Activated T-helper 2 cell treated with anti-CD3 and anti-CD28 coated beads, Interferon-gamma antibody, Interleukin-2, Interleukin-4, amounts not matched to agents 10 μg/mL and 5 μg/mL and 100 μg/mL, durations not matched to agents 14 hours and 24 hours and 36 hours (primary cell): Measurements from ENCODE around the gene ZNF500. TPM values are rescaled to one million over a fixed set of nuclear protein-coding genes. Genes with fewer than 3 reads are reported as not detected.

Experiments
- DNase-seq: peaks from one replicate; pipeline ENCODE4 v3.0.0; 2021; ENCODE audit warnings: low spot score
- H3K27ac Mint-ChIP-seq: one replicate; pipeline ENCODE4 v1.8.0; 2021; ENCODE audit warnings: mixed read lengths
- H3K27me3 Mint-ChIP-seq: one replicate; pipeline ENCODE4 v1.8.0; 2021; ENCODE audit warnings: low read depth, mixed read lengths
- H3K36me3 Mint-ChIP-seq: one replicate; pipeline ENCODE4 v1.8.0; 2021; ENCODE audit warnings: low read depth, mixed read lengths
- H3K4me1 Mint-ChIP-seq: one replicate; pipeline ENCODE4 v1.8.0; 2021; ENCODE audit warnings: low read depth, mixed read lengths
- H3K4me3 Mint-ChIP-seq: one replicate; pipeline ENCODE4 v1.8.0; 2021; ENCODE audit warnings: low read depth, mild to moderate bottlenecking, moderate library complexity, mixed read lengths
- H3K9me3 Mint-ChIP-seq: one replicate; pipeline ENCODE4 v1.8.0; 2021; ENCODE audit warnings: mixed read lengths
- intact Hi-C: fragments of 100-400 bp; cut with micrococcal nuclease; formaldehyde crosslinking; loops from one replicate; pipeline ENCODE4 v1.15.1; 2023
- total RNA-seq: library from RNA; stranded (reverse); gene quantifications from 2 replicates; pipeline ENCODE4 v1.2.3, GENCODE V29; 2022

Gene ZNF500
- total RNA-seq, 1 donor from 2014 or later: 18.1 TPM

DNA sequence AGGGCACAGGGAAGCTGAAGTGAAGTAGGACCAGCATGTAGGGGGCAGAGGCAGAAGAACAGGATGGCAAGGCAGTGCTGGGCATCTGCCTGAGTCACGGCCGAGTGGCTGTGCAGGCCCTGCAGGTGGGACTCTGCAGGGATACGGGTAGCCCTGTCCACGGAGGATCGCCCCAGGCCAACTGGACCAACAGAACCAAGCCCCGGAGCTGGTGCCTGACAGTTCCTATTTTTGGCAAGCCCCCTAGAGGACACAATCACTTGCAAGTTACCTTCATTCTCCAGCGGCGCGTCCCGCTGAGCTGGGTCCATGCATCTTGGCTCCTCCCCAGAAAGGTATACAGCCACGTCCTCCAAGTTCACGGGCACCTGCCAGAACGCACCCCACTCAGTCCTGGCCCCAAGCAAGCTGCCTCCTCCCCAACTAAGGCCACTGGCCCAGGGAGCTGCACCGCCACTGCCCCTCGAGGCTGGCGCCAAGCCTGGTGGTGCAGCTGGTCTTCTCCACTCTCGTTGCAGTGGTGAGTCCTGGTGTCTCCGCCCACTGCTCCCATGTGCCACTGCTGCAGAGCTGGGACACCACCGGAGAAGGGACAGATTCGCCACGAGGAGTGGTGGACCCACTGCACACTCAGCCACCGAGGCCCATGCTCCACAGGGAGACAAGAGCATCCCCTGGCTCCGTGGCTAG, 6.6 kb downstream of the ZNF500 start:
- H3K4me3 Mint-ChIP-seq: no peak overlapping the region
- H3K4me1 Mint-ChIP-seq: no peaks in the 10 kb centered on the region
- H3K36me3 Mint-ChIP-seq: peaks cover 62% of the 10 kb centered on the region
- peak overlapping the region; percentile 5 for H3K27ac Mint-ChIP-seq
- H3K27me3 Mint-ChIP-seq: no peaks in the 10 kb centered on the region
- no peak for DNase-seq
- intact Hi-C loops: no loop called here
- peaks cover 3% of the 10 kb centered on the region for H3K9me3 Mint-ChIP-seq

- H3K27me3 Mint-ChIP-seq: no peaks in the 10 kb centered on the region
Measured at GRCh38 chr16:4755687-4756086, 11.3 kb downstream of the ZNF500 start.

DNA sequence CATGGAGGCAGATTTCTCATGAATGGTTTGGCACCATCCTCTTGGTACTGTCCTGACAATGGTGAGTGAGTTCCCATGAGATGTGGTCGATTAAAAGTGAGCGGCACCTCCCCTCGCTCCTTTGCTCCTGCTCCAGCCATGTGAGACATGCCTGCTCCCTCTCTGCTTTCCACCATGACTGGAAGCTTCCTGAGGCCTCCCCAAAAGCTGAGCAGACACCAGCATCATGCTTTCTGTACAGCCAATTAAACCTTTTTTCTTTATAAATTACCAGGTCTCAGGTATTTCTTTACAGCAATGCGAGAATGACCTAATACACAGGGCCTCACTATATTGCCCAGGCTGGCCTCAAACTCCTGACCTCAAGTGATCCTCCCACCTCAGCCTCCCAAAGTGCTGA, 12.1 kb downstream of the ZNF500 start:
- Mint-ChIP-seq H3K4me3 (no peak overlapping the region), H3K36me3 (peaks cover 60% of the 10 kb centered on the region), H3K27me3 (no peaks in the 10 kb centered on the region), H3K9me3 (peaks cover 3% of the 10 kb centered on the region), H3K4me1 (no peaks in the 10 kb centered on the region), H3K27ac (no peak overlapping the region)
- DNase-seq: no peak
- intact Hi-C loops: no loop called here

More at GRCh38 chr16:4755687-4756086, 11.3 kb downstream of the ZNF500 start:
- DNase-seq: no peak
- intact Hi-C loops: no loop called here
- Mint-ChIP-seq H3K27ac (no peak overlapping the region), H3K36me3 (peaks cover 66% of the 10 kb centered on the region), H3K4me3 (no peak overlapping the region), H3K9me3 (peaks cover 3% of the 10 kb centered on the region), H3K4me1 (no peaks in the 10 kb centered on the region)

GRCh38 chr16:4753227-4753626, 13.7 kb downstream of the ZNF500 start:
- DNase-seq: no peak
- peaks cover 44% of the 10 kb centered on the region for H3K36me3 Mint-ChIP-seq
- peaks cover 3% of the 10 kb centered on the region for H3K9me3 Mint-ChIP-seq
- no peak overlapping the region for H3K27ac Mint-ChIP-seq
- intact Hi-C loops: no loop called here
- no peaks in the 10 kb centered on the region for H3K27me3 Mint-ChIP-seq
- H3K4me3 Mint-ChIP-seq: no peak overlapping the region
- no peaks in the 10 kb centered on the region for H3K4me1 Mint-ChIP-seq

DNA sequence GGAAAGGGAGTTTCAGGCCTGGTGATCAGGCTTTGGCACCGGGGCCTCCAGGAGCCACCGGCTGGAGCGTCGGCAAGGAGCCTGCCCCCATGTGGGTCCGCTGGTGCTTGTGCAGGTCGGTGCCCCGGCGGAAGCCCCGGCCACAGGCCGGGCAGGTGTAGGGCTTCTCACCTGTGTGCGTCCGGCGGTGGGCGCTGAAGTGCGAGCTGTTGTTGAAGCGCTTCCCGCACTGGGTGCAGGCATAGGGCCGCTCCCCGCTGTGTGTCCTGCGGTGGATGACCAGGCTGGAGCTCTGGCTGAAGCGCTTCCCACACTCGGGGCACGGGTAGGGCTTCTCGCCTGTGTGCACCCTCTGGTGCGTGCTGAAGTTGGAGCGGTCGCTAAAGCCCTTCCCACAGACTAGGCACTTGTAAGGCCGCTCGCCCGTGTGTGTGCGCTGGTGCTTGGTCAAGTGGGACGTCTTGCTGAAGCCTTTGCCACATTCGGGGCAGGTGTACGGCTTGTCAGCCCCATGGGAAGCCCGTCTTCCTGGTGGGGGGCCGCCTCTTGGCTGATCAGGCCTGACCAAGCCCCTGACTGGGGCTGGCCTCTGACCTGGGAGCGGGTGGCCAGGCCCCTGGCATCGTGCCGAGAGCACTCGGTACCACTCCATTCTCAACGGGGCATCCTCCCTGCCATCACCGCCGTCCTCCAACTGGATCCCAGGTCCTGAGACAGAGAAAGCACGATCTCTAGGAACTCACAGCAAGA, 14.4 kb downstream of the ZNF500 start:
- Mint-ChIP-seq H3K4me1 (peaks cover 5% of the 10 kb centered on the region), H3K4me3 (no peak overlapping the region), H3K27ac (no peak overlapping the region), H3K27me3 (no peaks in the 10 kb centered on the region), H3K36me3 (peaks cover 44% of the 10 kb centered on the region), H3K9me3 (peaks cover 3% of the 10 kb centered on the region)
- no peak for DNase-seq
- intact Hi-C loops: no loop called here

GRCh38 chr16:4750896-4751295, 16.1 kb downstream of the ZNF500 start:
- H3K4me3 Mint-ChIP-seq: no peak overlapping the region
- no peaks in the 10 kb centered on the region for H3K27me3 Mint-ChIP-seq
- peaks cover 5% of the 10 kb centered on the region for H3K4me1 Mint-ChIP-seq

GRCh38 chr16:4749700-4750257, 17.2 kb downstream of the ZNF500 start:
- H3K4me1 Mint-ChIP-seq: peaks cover 5% of the 10 kb centered on the region
- H3K36me3 Mint-ChIP-seq: peaks cover 22% of the 10 kb centered on the region
- H3K9me3 Mint-ChIP-seq: no peaks in the 10 kb centered on the region
- H3K27me3 Mint-ChIP-seq: no peaks in the 10 kb centered on the region
- no peak for DNase-seq
- no peak overlapping the region for H3K27ac Mint-ChIP-seq
- intact Hi-C loops: no loop called here
- H3K4me3 Mint-ChIP-seq: no peak overlapping the region

More at GRCh38 chr16:4750896-4751295, 16.1 kb downstream of the ZNF500 start:
- peaks cover 3% of the 10 kb centered on the region for H3K9me3 Mint-ChIP-seq
- DNase-seq: no peak
- intact Hi-C loops: no loop called here
- H3K27ac Mint-ChIP-seq: no peak overlapping the region
- peaks cover 33% of the 10 kb centered on the region for H3K36me3 Mint-ChIP-seq

DNA sequence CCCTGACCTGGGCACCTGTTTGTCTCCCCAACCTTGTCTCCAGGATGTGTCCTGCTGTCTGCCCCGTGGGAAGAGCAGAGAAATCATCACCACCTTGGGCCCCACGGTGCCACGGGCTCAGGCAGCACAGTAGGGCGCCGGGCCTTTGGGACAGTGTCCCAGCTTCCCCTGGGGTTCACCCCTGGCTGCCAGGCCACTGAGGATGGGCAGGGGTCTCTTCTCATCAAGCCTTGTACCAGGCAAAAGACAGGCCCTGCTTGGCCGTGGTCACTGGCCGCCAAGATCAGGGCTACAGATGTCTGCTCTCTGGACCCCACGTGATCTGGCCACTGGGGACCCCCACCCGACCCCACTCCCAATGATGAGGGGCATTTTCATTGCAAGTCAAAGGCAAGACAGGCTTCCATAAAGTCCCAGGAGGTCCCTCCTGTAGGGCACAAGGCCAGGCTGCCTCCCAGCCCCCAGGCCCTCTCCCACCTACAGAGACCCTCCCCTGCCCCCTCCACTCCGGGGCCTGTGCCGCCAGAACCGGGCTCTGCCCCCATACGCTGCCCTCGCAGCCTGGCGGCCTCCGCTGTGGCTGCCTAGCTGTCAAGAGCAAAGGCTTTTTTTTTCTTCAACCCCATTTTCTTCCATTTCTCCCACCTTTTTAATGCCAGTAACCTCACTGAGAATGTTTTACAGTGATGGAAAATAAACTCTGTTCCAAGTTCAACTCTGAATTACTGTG, 18.1 kb downstream of the ZNF500 start:
- H3K4me1 Mint-ChIP-seq: peaks cover 5% of the 10 kb centered on the region
- no peaks in the 10 kb centered on the region for H3K9me3 Mint-ChIP-seq
- no peak overlapping the region for H3K27ac Mint-ChIP-seq
- H3K36me3 Mint-ChIP-seq: peaks cover 18% of the 10 kb centered on the region
- no peaks in the 10 kb centered on the region for H3K27me3 Mint-ChIP-seq
- no peak for DNase-seq
- no peak overlapping the region for H3K4me3 Mint-ChIP-seq
- intact Hi-C loops: no loop called here

DNA sequence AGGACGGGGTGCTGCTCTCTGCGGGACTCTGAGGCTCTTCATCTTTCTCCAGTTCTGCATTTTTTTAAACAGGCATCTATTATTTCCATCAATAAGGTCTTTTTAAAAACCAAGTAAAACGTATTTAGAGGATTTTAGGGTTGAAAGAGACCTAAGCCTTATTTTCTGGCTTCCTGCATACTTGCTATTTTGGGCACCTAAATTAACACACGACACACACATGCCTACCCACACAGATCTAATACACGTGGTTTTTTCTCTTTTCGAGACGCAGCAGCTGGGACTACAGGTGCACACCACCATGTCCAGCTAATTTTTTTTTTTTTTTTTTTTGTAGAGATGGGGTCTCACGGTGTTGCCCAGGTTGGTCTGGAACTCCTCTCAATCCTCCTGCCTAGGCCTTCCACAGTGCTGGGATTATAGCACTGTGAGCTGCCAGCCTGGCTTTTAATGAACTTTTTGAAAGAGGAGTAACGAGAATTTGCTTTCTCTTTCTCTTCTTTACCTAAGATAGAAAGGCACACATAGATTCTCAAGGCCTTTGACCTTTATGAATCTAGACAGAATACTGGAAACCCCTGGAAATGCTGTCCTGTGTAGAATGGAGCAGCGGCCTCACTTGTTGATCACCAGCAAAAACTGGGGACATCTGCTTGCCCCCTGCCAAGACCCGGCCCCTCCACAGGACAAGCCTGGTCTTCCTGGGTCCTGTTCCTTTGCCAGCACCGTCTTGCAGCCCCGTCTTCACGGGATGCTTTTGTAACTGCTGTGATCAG, 18.9 kb downstream of the ZNF500 start:
- intact Hi-C loops: no loop called here
- H3K27me3 Mint-ChIP-seq: no peaks in the 10 kb centered on the region
- DNase-seq: no peak
- H3K4me3 Mint-ChIP-seq: no peak overlapping the region
- no peak overlapping the region for H3K27ac Mint-ChIP-seq
- H3K4me1 Mint-ChIP-seq: peaks cover 11% of the 10 kb centered on the region
- H3K9me3 Mint-ChIP-seq: no peaks in the 10 kb centered on the region
- peaks cover 12% of the 10 kb centered on the region for H3K36me3 Mint-ChIP-seq

DNA sequence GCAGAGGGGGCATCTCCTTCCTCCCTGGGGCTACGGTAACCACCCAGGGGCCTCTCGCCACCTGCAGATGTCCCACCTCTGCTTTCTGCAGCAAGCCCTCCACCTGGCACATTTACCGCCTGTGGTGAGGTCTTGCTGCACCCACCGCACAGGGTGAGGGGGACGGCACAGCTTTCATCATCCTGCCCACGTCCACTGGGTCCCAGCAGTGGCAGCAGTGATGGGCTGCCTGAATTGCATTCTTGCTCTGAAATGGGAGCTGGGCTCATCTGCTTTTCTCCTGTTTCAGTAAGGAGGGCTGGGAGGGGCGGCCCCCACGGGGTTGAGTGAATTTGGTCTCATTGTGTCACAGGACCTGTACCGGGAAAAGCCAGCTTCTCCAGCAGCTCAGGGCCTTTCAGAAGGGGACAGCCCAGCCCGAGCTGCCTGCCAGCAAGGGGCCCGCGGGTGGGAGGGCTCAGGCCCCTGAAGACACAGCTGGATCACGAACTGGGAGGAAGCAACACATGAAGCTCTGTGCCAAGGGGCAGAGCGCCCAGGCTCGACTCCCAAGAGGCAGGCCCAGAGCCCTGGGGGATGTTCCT, 19.9 kb downstream of the ZNF500 start:
- Mint-ChIP-seq H3K27ac (no peak overlapping the region), H3K9me3 (no peaks in the 10 kb centered on the region), H3K36me3 (peaks cover 11% of the 10 kb centered on the region), H3K27me3 (no peaks in the 10 kb centered on the region), H3K4me3 (no peak overlapping the region), H3K4me1 (peaks cover 11% of the 10 kb centered on the region)
- intact Hi-C loops: no loop called here
- no peak for DNase-seq

DNA sequence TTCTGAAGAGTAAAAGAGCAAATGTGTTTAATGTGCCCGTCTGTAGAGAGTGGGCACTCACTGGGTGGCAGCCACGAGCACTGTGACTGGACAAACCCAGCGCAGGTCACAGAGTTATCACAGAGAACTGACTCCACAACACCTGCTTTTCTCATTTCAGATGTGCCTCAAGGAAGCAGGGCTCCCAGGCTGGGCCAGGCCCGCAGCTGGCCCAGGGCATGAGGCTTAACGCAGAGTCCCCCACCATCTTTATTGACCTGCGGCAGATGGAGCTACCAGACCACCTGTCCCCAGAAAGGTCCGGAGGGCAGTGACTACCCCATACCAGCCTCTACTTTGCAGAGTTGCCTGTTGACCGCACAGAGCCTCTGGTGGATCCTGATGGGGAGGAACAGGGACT, 20.7 kb downstream of the ZNF500 start:
- Mint-ChIP-seq H3K27me3 (no peaks in the 10 kb centered on the region), H3K4me1 (peaks cover 11% of the 10 kb centered on the region)
- intact Hi-C loops: no loop called here

DNA sequence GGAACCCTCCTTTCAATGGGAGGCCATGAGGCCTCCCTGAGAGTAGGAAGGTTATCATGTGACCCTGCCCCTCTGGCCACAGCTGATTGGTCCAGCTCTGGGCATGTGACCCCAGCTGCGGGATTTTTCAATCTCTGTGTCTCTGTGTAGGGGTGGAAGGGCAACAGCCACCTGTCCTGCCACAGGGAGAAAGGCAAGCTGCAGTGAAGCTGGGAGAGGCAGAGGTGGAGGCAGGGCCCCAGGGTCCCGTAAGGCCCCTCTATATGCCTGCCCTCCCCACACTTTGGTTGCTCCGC, 21.7 kb downstream of the ZNF500 start:
- no peaks in the 10 kb centered on the region for H3K36me3 Mint-ChIP-seq
- DNase-seq: no peak
- no peaks in the 10 kb centered on the region for H3K27me3 Mint-ChIP-seq
- H3K27ac Mint-ChIP-seq: no peak overlapping the region
- intact Hi-C loops: no loop called here
- H3K4me1 Mint-ChIP-seq: peaks cover 11% of the 10 kb centered on the region
- no peak overlapping the region for H3K4me3 Mint-ChIP-seq
- no peaks in the 10 kb centered on the region for H3K9me3 Mint-ChIP-seq

More for the DNA sequence above, 20.7 kb downstream of the ZNF500 start:
- Mint-ChIP-seq H3K27ac (no peak overlapping the region), H3K9me3 (no peaks in the 10 kb centered on the region), H3K4me3 (no peak overlapping the region), H3K36me3 (peaks cover 6% of the 10 kb centered on the region)
- DNase-seq: no peak
